Measurements from ENCODE around the gene ANO9.

DNA sequence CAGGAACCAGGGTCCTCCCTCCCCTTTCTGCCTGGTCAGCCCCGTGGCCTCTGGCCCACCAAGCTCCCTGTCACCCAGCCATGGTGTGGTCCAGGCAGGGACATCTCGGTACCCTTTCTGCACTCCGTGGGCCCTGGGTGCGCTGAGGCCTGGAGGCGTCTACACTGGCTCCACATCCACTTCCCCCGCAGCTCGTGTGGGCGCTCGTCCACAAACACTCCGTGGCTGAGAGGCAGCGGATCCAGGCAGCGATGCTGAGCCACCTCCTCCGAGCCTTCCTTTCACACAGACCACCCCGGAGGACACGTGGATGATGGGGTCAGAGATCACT is 49.1 kb upstream of the ANO9 start:
- TF ChIP-seq, protein P1, sequence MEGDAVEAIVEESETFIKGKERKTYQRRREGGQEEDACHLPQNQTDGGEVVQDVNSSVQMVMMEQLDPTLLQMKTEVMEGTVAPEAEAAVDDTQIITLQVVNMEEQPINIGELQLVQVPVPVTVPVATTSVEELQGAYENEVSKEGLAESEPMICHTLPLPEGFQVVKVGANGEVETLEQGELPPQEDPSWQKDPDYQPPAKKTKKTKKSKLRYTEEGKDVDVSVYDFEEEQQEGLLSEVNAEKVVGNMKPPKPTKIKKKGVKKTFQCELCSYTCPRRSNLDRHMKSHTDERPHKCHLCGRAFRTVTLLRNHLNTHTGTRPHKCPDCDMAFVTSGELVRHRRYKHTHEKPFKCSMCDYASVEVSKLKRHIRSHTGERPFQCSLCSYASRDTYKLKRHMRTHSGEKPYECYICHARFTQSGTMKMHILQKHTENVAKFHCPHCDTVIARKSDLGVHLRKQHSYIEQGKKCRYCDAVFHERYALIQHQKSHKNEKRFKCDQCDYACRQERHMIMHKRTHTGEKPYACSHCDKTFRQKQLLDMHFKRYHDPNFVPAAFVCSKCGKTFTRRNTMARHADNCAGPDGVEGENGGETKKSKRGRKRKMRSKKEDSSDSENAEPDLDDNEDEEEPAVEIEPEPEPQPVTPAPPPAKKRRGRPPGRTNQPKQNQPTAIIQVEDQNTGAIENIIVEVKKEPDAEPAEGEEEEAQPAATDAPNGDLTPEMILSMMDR (IDR thresholded peaks at IDR 0.05), result no peak
- TF ChIP-seq EP300 (IDR thresholded peaks at IDR 0.05) (no peak), POLR2A (IDR thresholded peaks at IDR 0.05) (no peak)

Data from upper lobe of left lung (tissue), 4 donors.